ENCODE results near the gene CIB1. TPM values are rescaled to one million over a fixed set of nuclear protein-coding genes. Genes with fewer than 3 reads are reported as not detected.

CIB1 gene
- polyA plus RNA-seq, 1 of the 3 experiments (the other 2 are of a cell fraction), result 87.9 TPM

DNA sequence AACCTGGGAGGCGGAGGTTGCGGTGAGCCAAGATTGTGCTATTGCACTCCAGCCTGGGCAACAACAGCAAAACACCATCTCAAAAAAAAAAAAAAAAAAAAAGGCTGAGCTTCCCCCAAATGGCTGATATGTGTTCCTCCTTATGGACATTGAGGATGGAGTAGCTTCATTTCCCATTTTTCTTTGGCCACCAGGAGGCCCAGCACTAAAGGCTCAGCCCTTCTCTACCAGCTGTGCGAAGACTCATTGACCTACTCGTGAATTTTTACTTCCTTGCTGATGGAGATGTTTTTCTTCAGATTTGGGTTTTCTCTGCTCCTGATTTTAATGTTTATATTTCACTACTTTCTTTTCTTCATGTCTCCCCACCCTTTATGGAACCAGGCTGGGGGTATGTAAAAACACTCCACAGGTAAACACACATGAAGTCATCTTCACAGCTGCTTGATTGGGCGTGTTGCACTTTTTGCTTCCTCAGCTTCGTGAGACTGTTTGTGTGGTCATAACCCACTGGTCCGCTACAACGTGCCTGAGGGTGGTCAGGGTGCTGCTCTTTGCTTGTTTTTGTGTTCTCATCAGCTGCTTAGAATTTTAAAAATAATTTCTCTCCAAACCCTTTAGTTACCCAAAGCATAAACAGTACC, 19.1 kb downstream of the CIB1 start:
- H3K27me3 ChIP-seq (ENCODE audit: insufficient read depth), result no peaks in the 10 kb centered on the region
- no peaks in the 10 kb centered on the region for H3F3A ChIP-seq (replicated peaks; ENCODE audit: insufficient read depth)
- no peaks in the 10 kb centered on the region for H4K20me1 ChIP-seq (ENCODE audit: insufficient read depth)
- H3K4me3 ChIP-seq (ENCODE audit: low read depth in 2 of 2, low read length in 1 of 2), result no peak overlapping the region
- H3K9me2 ChIP-seq, result no peaks in the 10 kb centered on the region
- H3K4me1 ChIP-seq (ENCODE audit: control insufficient read depth in 1 of 2, insufficient read depth in 2 of 2, low read depth in 1 of 2, low read length in 1 of 2), result peaks cover 9 to 39% of the 10 kb centered on the region in 2 experiments; a peak in 2 of 4 replicates
- CTCF ChIA-PET, result interaction anchor here (0.8 to 7.1 kb wide), 7 partner anchors 10 to 72 kb away, joined by 3 to 74 read pairs (median 3); partner anchors contain the start of genes SEMA4B and TTLL13
- TF ChIP-seq CTCF (IDR thresholded peaks at IDR 0.05), result peak; percentile 44
- TF ChIP-seq, protein P1, sequence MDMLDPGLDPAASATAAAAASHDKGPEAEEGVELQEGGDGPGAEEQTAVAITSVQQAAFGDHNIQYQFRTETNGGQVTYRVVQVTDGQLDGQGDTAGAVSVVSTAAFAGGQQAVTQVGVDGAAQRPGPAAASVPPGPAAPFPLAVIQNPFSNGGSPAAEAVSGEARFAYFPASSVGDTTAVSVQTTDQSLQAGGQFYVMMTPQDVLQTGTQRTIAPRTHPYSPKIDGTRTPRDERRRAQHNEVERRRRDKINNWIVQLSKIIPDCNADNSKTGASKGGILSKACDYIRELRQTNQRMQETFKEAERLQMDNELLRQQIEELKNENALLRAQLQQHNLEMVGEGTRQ (IDR thresholded peaks at IDR 0.05; ENCODE audit: borderline replicate concordance, low read depth, low read length), result no peak
- no peak for TF ChIP-seq REST (IDR thresholded peaks at IDR 0.05; ENCODE audit: low read depth, low read length)
- DNase-seq, result no peak
- no peak overlapping the region for H3K9ac ChIP-seq
- WGBS (ENCODE audit: low lambda C conversion rate), result 92% methylated on average over 8 of the region's 8 CpGs
- peaks cover 22% of the 10 kb centered on the region; the same call in 1 of the 2 replicates for H3K79me2 ChIP-seq (ENCODE audit: insufficient read depth)
- POLR2A ChIA-PET, result interaction anchor here (0.6 kb wide), 2 partner anchors 13 to 14 kb away, joined by 3 read pairs; partner anchors contain the start of gene SEMA4B
- H3K36me3 ChIP-seq (replicated peaks in 1 of 2; ENCODE audit: control insufficient read depth in 1 of 2, insufficient read depth in 2 of 2, low read length in 1 of 2), result peaks cover 6 to 10% of the 10 kb centered on the region in 2 experiments
- no peak overlapping the region for H2AFZ ChIP-seq (ENCODE audit: low read depth)
- H3K4me2 ChIP-seq, result no peak overlapping the region
- H3K9me3 ChIP-seq, result no peaks in the 10 kb centered on the region
- no peak overlapping the region for H3K27ac ChIP-seq (ENCODE audit: low read depth in 2 of 2, low read length in 1 of 2)

- no peaks in the 10 kb centered on the region for H3K27me3 ChIP-seq (ENCODE audit: insufficient read depth)
- H3K36me3 ChIP-seq (replicated peaks in 1 of 2; ENCODE audit: control insufficient read depth in 1 of 2, insufficient read depth in 2 of 2, low read length in 1 of 2), result peaks cover 6 to 13% of the 10 kb centered on the region in 2 experiments
- POLR2A ChIA-PET, result interaction anchor here (0.6 kb wide), 1 partner anchor 13 kb away, joined by 3 read pairs; the partner anchor contains the start of gene SEMA4B
- no peak overlapping the region; a peak in 1 of 4 replicates for H3K27ac ChIP-seq (ENCODE audit: low read depth in 2 of 2, low read length in 1 of 2)
- H2AFZ ChIP-seq (ENCODE audit: low read depth), result no peak overlapping the region
- H4K20me1 ChIP-seq (ENCODE audit: insufficient read depth), result no peaks in the 10 kb centered on the region
- 94% methylated on average over 10 of the region's 11 CpGs for WGBS (ENCODE audit: low lambda C conversion rate)
- no peak overlapping the region for H3K4me3 ChIP-seq (ENCODE audit: low read depth in 2 of 2, low read length in 1 of 2)
- H3F3A ChIP-seq (replicated peaks; ENCODE audit: insufficient read depth), result no peaks in the 10 kb centered on the region
- H3K9me3 ChIP-seq, result no peaks in the 10 kb centered on the region
- H3K79me2 ChIP-seq (ENCODE audit: insufficient read depth), result peaks cover 22% of the 10 kb centered on the region; the same call in 1 of the 2 replicates
- CTCF ChIA-PET, result interaction anchor here (1.1 to 7.1 kb wide), 3 partner anchors 10 to 70 kb away, joined by 3 to 74 read pairs (median 3); partner anchors contain the start of gene SEMA4B
- TF ChIP-seq SMC3 (IDR thresholded peaks at IDR 0.05; ENCODE audit: low read depth, low read length) (no peak), RAD21 (IDR thresholded peaks at IDR 0.05; ENCODE audit: low read length) (no peak), FOSL2 (IDR thresholded peaks at IDR 0.05; ENCODE audit: borderline replicate concordance, low read depth) (no peak), EZH2phosphoT487 (IDR thresholded peaks at IDR 0.05; ENCODE audit: borderline replicate concordance, low read depth) (no peak), JUND (IDR thresholded peaks at IDR 0.05) (no peak), MEF2A (IDR thresholded peaks at IDR 0.05; ENCODE audit: borderline replicate concordance, low read depth) (no peak), SIN3A (IDR thresholded peaks at IDR 0.05; ENCODE audit: borderline replicate concordance, low read depth, low read length) (no peak), TAF1 (IDR thresholded peaks at IDR 0.05; ENCODE audit: borderline replicate concordance, low read depth, low read length) (no peak), ELF1 (IDR thresholded peaks at IDR 0.05) (no peak), RFX5 (IDR thresholded peaks at IDR 0.05; ENCODE audit: low read length) (no peak), MXI1 (IDR thresholded peaks at IDR 0.05; ENCODE audit: low read depth, low read length) (no peak), GATA2 (CRISPR knock-in tag; IDR thresholded peaks at IDR 0.05) (no peak)
- TF ChIP-seq, protein P2, sequence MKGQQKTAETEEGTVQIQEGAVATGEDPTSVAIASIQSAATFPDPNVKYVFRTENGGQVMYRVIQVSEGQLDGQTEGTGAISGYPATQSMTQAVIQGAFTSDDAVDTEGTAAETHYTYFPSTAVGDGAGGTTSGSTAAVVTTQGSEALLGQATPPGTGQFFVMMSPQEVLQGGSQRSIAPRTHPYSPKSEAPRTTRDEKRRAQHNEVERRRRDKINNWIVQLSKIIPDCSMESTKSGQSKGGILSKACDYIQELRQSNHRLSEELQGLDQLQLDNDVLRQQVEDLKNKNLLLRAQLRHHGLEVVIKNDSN (IDR thresholded peaks at IDR 0.05; ENCODE audit: borderline replicate concordance, low read depth), result no peak
- peaks cover 9 to 35% of the 10 kb centered on the region in 2 experiments; a peak in 2 of 4 replicates for H3K4me1 ChIP-seq (ENCODE audit: control insufficient read depth in 1 of 2, insufficient read depth in 2 of 2, low read depth in 1 of 2, low read length in 1 of 2)
- DNase-seq, result no peak
- no peaks in the 10 kb centered on the region for H3K9me2 ChIP-seq
- H3K9ac ChIP-seq, result no peak overlapping the region
- no peak overlapping the region for H3K4me2 ChIP-seq
Observed at GRCh38 chr15:90213818-90214204, 19.9 kb downstream of the CIB1 start.

Data from SK-N-SH (cell line).